NT2/D1 (cell line): ENCODE measurements around the gene KPNA2.
"Not testable (repeated sequence)": the region's sequence is repeated elsewhere in the genome, so short reads cannot be mapped to it uniquely, and the experiment has no call there.

Experiments
- DNase-seq: peaks from one replicate; pipeline ENCODE4 v3.0.0-alpha.2; 2011; ENCODE audit warnings: low read depth, low spot score
- H3K27me3 ChIP-seq: 2 replicates; pipeline ENCODE4 v1.6.0; 2011; ENCODE audit warnings: mild to moderate bottlenecking; ENCODE audit not compliant: insufficient read length, insufficient read depth
- H3K36me3 ChIP-seq: 2 replicates; pipeline ENCODE4 v1.6.1; 2011; ENCODE audit warnings: mild to moderate bottlenecking, low read length, mixed read lengths; ENCODE audit not compliant: insufficient read depth, insufficient read length
- H3K4me1 ChIP-seq: 2 replicates; pipeline ENCODE4 v1.5.1; 2011; ENCODE audit not compliant: insufficient read depth, insufficient read length
- H3K4me3 ChIP-seq: 2 replicates; pipeline ENCODE4 v1.5.1; 2011; ENCODE audit warnings: low read depth; ENCODE audit not compliant: insufficient read length
- H3K9ac ChIP-seq: 2 replicates; pipeline ENCODE4 v1.6.0; 2011; ENCODE audit warnings: low read depth; ENCODE audit not compliant: insufficient read length
- H3K9me3 ChIP-seq: 2 replicates; pipeline ENCODE4 v1.5.1; 2011; ENCODE audit warnings: mild to moderate bottlenecking, low read length; ENCODE audit not compliant: insufficient read depth
- SUZ12 ChIP-seq: IDR thresholded peaks from 2 replicates; pipeline ENCODE4 v1.6.1; 2011; ENCODE audit not compliant: insufficient read length, insufficient read depth; ENCODE audit errors: extremely low read depth
- YY1 ChIP-seq: IDR thresholded peaks from 2 replicates; pipeline ENCODE4 v1.6.1; 2011; ENCODE audit not compliant: insufficient read length, insufficient read depth
- ZNF274 ChIP-seq: IDR thresholded peaks from 2 replicates; pipeline ENCODE4 v1.6.1; 2011; ENCODE audit warnings: mild to moderate bottlenecking, low read depth, low read length

Gene KPNA2

GRCh38 chr17:68047153-68047846 lies 11.8 kb downstream of the KPNA2 start:
- H3K36me3 ChIP-seq: peaks cover 51% of the 10 kb centered on the region
- TF ChIP-seq SUZ12: no peak
- no peak for TF ChIP-seq YY1
- no peak for TF ChIP-seq ZNF274

GRCh38 chr17:68047890-68048542 lies 12.5 kb downstream of the KPNA2 start:
- H3K9me3 ChIP-seq, H3K4me1 ChIP-seq, H3K27me3 ChIP-seq, DNase-seq, H3K9ac ChIP-seq, H3K4me3 ChIP-seq: not testable (repeated sequence)
- peaks cover 46% of the 10 kb centered on the region for H3K36me3 ChIP-seq

More at GRCh38 chr17:68047153-68047846, 11.8 kb downstream of the KPNA2 start:
- Histone ChIP-seq H3K27me3 (no peaks in the 10 kb centered on the region), H3K4me1 (no peaks in the 10 kb centered on the region), H3K9ac (no peak overlapping the region), H3K9me3 (no peaks in the 10 kb centered on the region; the same call in 1 of the 2 replicates), H3K4me3 (no peak overlapping the region)
- DNase-seq: no peak

- H3K9me3 ChIP-seq: no peaks in the 10 kb centered on the region; the same call in 1 of the 2 replicates
- H3K4me3 ChIP-seq: no peak overlapping the region
- DNase-seq: no peak
- TF ChIP-seq YY1: no peak
- TF ChIP-seq SUZ12: no peak
- no peak for TF ChIP-seq ZNF274
- no peaks in the 10 kb centered on the region for H3K27me3 ChIP-seq
- H3K4me1 ChIP-seq: no peaks in the 10 kb centered on the region
- H3K36me3 ChIP-seq: peaks cover 36% of the 10 kb centered on the region
- no peak overlapping the region for H3K9ac ChIP-seq
Measured at GRCh38 chr17:68048996-68049395, 13.5 kb downstream of the KPNA2 start.

GRCh38 chr17:68049812-68050437 lies 14.4 kb downstream of the KPNA2 start:
- H3K9ac ChIP-seq: not testable (repeated sequence)

GRCh38 chr17:68051321-68052312 lies 16.1 kb downstream of the KPNA2 start:
- not testable (repeated sequence) for H3K9ac ChIP-seq, H3K9me3 ChIP-seq, DNase-seq, H3K4me1 ChIP-seq, H3K4me3 ChIP-seq, H3K27me3 ChIP-seq
- peaks cover 12% of the 10 kb centered on the region for H3K36me3 ChIP-seq

More at GRCh38 chr17:68049812-68050437, 14.4 kb downstream of the KPNA2 start:
- H3K4me1 ChIP-seq, H3K9me3 ChIP-seq, H3K27me3 ChIP-seq, H3K4me3 ChIP-seq, DNase-seq: not testable (repeated sequence)
- H3K36me3 ChIP-seq: peaks cover 27% of the 10 kb centered on the region

GRCh38 chr17:68052810-68053209 lies 17.3 kb downstream of the KPNA2 start:
- H3K9ac ChIP-seq: no peak overlapping the region
- no peaks in the 10 kb centered on the region; the same call in 1 of the 2 replicates for H3K9me3 ChIP-seq
- H3K4me3 ChIP-seq: no peak overlapping the region
- no peaks in the 10 kb centered on the region for H3K4me1 ChIP-seq
- TF ChIP-seq SUZ12 (no peak), YY1 (no peak), ZNF274 (no peak)
- H3K27me3 ChIP-seq: no peaks in the 10 kb centered on the region
- no peak for DNase-seq
- H3K36me3 ChIP-seq: peaks cover under 1% of the 10 kb centered on the region
